NCI-H187 treated with DMSO at 0.1 percent for 48 hours (cell line): ENCODE measurements around the gene PTPRE.

Source experiments
- DNase-seq: peaks from one replicate; lab custom pipeline; 2025; lab: John Stamatoyannopoulos, UW

Gene PTPRE

GRCh38 chr10:128125416-128125943 is 218.6 kb downstream of the PTPRE start:
- DNase-seq = no peak

- DNase-seq = no peak
These were observed 219.3 kb downstream of the PTPRE start, which contains the start of gene MKI67 for GRCh38 chr10:128125944-128126764. MKI67 (minus strand) TSS chr10:128126423; CDS start chr10:128125667, 756 bp downstream.

GRCh38 chr10:128128582-128128981 is 221.7 kb downstream of the PTPRE start:
- no peak for DNase-seq

DNA sequence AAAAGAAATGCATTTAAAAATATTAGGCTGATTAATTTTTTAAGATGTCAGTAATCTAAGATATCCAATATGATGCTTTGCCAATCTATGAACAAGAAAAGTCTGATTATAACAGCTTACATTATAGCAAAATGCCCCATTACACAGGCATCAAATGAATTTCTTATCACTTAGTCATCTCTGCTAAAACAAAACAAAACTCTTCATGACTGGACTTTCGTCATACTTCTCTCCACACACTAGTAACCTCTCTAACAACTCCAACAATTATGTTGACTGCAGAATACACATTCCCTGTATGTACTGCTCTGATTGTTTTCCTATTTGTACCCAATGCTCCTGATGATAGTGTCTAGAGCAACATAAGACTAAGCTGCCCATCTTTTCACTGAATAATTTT is 223.1 kb downstream of the PTPRE start:
- DNase-seq = no peak
